Stimulated activated CD4-positive, alpha-beta T cell treated with anti-CD3 and anti-CD28 coated beads, Interleukin-1b, Interleukin-23, amount 100 ng/mL, for 4 hours (primary cell): ENCODE measurements around the gene GPM6B.
"Not testable (repeated sequence)": the region's sequence is repeated elsewhere in the genome, so short reads cannot be mapped to it uniquely, and the experiment has no call there.

Experiments used
- DNase-seq, 2 donors: peaks; one replicate each; pipeline ENCODE4 v3.0.0-alpha.2; 2020; ENCODE audit warnings: low read depth in 2 of 2

GPM6B gene

GRCh38 chrX:13732246-13733067 is 84.4 kb downstream of the GPM6B start:
- no peak for DNase-seq

GRCh38 chrX:13730523-13730922 is 86.4 kb downstream of the GPM6B start:
- DNase-seq, result not testable (repeated sequence)

GRCh38 chrX:13726583-13726982 is 90.3 kb downstream of the GPM6B start:
- not testable (repeated sequence) for DNase-seq

GRCh38 chrX:13724878-13725277 is 92.0 kb downstream of the GPM6B start:
- peak in 1 of 2 donors; percentile 21 for DNase-seq

- no peak for DNase-seq
Observed at GRCh38 chrX:13721819-13722519, 94.9 kb downstream of the GPM6B start.

GRCh38 chrX:13721371-13721770 is 95.5 kb downstream of the GPM6B start:
- no peak for DNase-seq
